Muscle layer of duodenum (tissue), 2 donors: Measurements from ENCODE around the gene FAM163A.
"Not testable (repeated sequence)": the region's sequence is repeated elsewhere in the genome, so short reads cannot be mapped to it uniquely, and the experiment has no call there.

Experiments
- H3K27ac ChIP-seq: one replicate; pipeline ENCODE4 v1.7.0; 2013; ENCODE audit warnings: mild to moderate bottlenecking, low read length
- H3K27me3 ChIP-seq: one replicate; pipeline ENCODE4 v1.7.0; 2013; ENCODE audit warnings: low read depth, mild to moderate bottlenecking, control low read depth, low read length
- H3K36me3 ChIP-seq, 2 donors: one replicate each; pipeline ENCODE4 v1.7.0; 2013; ENCODE audit warnings: low read length in 2 of 2, control low read depth in 1 of 2, mild to moderate bottlenecking in 1 of 2; ENCODE audit not compliant: insufficient read depth in 2 of 2, control insufficient read depth in 1 of 2
- H3K4me1 ChIP-seq, 2 donors: one replicate each; pipeline ENCODE4 v1.7.0; 2013; ENCODE audit warnings: low read length in 2 of 2, mild to moderate bottlenecking in 2 of 2, control low read depth in 1 of 2, moderate library complexity in 1 of 2; ENCODE audit not compliant: insufficient read depth in 2 of 2, control insufficient read depth in 1 of 2
- H3K4me3 ChIP-seq, 2 donors: one replicate each; pipeline ENCODE4 v1.7.0; 2013; ENCODE audit warnings: low read length in 2 of 2, low read depth in 1 of 2, mild to moderate bottlenecking in 1 of 2
- H3K9me3 ChIP-seq, 2 donors: one replicate each; pipeline ENCODE4 v1.7.0; 2013; ENCODE audit warnings: low read length in 2 of 2, control low read depth in 1 of 2, mild to moderate bottlenecking in 1 of 2; ENCODE audit not compliant: control insufficient read depth in 1 of 2
- donor health status: healthy.

Gene FAM163A

DNA sequence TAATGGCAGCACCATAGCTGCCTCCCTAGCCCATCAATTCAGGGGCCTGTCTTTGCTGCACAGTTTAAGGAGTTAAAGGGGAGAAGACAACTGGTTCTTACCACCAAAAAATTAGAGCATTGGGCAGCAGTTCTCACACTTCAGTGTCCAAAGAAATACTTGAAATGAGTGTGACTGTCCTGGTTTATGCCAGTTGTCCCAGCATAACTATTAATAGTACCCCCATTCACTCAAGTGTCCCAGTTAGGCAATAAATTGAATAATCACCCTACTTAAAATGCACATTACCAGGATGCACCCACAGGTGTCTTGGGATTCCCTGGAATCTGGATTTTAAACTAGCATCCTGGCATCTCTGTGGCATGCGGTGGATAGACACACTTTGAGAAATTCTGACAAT lies 51.1 kb downstream of the FAM163A start:
- no peaks in the 10 kb centered on the region for H3K4me1 ChIP-seq
- no peak overlapping the region for H3K27ac ChIP-seq
- no peaks in the 10 kb centered on the region for H3K9me3 ChIP-seq
- no peak overlapping the region for H3K4me3 ChIP-seq
- no peaks in the 10 kb centered on the region for H3K27me3 ChIP-seq
- no peaks in the 10 kb centered on the region for H3K36me3 ChIP-seq

DNA sequence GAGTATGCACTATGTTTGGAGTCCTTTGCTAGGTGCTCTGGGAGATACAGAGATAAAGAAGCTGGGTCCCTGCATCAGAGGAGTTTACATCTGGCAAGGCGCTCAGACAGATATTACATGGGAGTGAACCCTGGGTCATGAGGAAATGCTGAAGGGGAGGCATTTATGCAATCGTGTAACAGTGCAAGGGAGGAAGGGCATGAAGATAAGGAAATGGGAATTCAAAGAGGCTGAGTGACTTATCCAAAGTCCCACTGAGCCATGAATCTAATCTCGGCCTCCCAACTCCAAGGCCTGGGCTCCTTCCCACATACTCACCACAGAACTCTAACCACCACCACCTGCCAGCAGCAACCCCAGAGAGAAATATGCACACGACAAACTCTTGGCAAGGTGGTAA lies 51.6 kb downstream of the FAM163A start:
- Histone ChIP-seq H3K27ac (no peak overlapping the region), H3K4me1 (no peaks in the 10 kb centered on the region)

DNA sequence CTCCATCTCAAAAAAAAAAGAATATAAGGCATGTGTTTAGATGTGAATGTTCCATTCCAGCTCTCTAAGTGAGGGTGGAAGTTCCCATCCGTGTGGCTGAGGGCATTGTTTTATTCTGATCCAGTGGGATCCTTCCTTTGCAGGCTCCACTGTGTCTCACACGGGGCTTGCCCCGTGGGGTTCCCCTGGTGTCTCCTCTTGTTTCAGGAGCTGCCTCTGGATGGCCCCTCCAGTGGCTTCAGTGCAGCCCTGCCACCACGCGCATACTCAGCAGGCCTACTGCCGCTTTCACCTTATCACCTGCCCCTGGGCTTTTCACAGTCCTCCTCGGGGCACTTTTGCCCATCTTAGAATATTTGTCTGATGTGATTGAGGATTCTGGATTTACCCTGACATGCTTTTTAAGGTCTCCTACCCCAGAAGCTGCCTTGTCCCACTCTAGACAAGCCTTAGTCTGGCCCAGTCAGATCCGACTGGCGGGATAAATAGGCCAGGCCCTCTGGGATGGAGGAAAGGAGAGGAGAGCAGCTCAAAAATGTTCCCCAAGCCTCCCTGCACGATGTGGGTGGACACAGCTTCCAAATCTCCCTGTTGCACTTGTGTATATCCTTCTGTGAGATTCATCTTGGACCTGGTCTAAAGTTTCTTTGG lies 55.2 kb downstream of the FAM163A start:
- Histone ChIP-seq H3K27ac (no peak overlapping the region), H3K9me3 (no peaks in the 10 kb centered on the region), H3K36me3 (no peaks in the 10 kb centered on the region), H3K4me1 (no peaks in the 10 kb centered on the region), H3K27me3 (no peaks in the 10 kb centered on the region), H3K4me3 (no peak overlapping the region)

More for the DNA sequence above, 51.6 kb downstream of the FAM163A start:
- H3K4me3 ChIP-seq = no peak overlapping the region
- H3K9me3 ChIP-seq = no peaks in the 10 kb centered on the region
- H3K27me3 ChIP-seq = no peaks in the 10 kb centered on the region
- H3K36me3 ChIP-seq = no peaks in the 10 kb centered on the region

GRCh38 chr1:179798864-179799516 lies 55.9 kb downstream of the FAM163A start:
- no peak overlapping the region for H3K4me3 ChIP-seq
- no peak overlapping the region for H3K27ac ChIP-seq
- H3K27me3 ChIP-seq = no peaks in the 10 kb centered on the region
- no peaks in the 10 kb centered on the region for H3K4me1 ChIP-seq
- H3K9me3 ChIP-seq = no peaks in the 10 kb centered on the region
- H3K36me3 ChIP-seq = no peaks in the 10 kb centered on the region

DNA sequence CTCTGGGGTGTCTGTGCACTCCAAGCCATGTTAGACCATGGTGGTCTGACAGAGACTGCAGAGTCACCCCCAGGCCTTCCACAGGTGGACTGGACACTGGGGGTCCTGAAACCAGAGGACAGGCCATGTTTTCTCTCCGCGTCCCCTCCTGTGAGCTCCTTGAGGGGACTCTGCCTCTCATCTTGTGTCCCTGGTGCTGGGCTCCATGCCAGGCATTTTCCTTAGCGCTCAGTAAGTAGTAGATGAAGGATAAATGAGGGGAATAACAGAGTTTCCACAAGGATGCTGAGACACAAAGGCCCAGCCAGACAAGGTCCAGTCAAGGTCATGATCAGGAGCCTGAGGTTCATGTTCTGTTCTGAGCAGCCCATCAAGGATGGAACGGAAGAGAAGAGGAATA lies 57.4 kb downstream of the FAM163A start:
- H3K36me3 ChIP-seq = no peaks in the 10 kb centered on the region

GRCh38 chr1:179803104-179803503 lies 60.0 kb downstream of the FAM163A start:
- Histone ChIP-seq H3K4me3 (no peak overlapping the region), H3K27me3 (no peaks in the 10 kb centered on the region), H3K36me3 (no peaks in the 10 kb centered on the region), H3K27ac (no peak overlapping the region), H3K4me1 (no peaks in the 10 kb centered on the region), H3K9me3 (no peaks in the 10 kb centered on the region)

More for the DNA sequence above, 57.4 kb downstream of the FAM163A start:
- Histone ChIP-seq H3K27ac (no peak overlapping the region), H3K27me3 (no peaks in the 10 kb centered on the region), H3K4me1 (no peaks in the 10 kb centered on the region), H3K9me3 (no peaks in the 10 kb centered on the region), H3K4me3 (no peak overlapping the region)

GRCh38 chr1:179803918-179804317 lies 60.8 kb downstream of the FAM163A start:
- Histone ChIP-seq H3K4me1 (no peaks in the 10 kb centered on the region), H3K27ac (no peak overlapping the region), H3K27me3 (no peaks in the 10 kb centered on the region), H3K9me3 (no peaks in the 10 kb centered on the region), H3K36me3 (no peaks in the 10 kb centered on the region), H3K4me3 (no peak overlapping the region)

GRCh38 chr1:179804417-179804816 lies 61.3 kb downstream of the FAM163A start:
- H3K27ac ChIP-seq, H3K4me3 ChIP-seq, H3K27me3 ChIP-seq, H3K4me1 ChIP-seq, H3K9me3 ChIP-seq, H3K36me3 ChIP-seq: not testable (repeated sequence)

DNA sequence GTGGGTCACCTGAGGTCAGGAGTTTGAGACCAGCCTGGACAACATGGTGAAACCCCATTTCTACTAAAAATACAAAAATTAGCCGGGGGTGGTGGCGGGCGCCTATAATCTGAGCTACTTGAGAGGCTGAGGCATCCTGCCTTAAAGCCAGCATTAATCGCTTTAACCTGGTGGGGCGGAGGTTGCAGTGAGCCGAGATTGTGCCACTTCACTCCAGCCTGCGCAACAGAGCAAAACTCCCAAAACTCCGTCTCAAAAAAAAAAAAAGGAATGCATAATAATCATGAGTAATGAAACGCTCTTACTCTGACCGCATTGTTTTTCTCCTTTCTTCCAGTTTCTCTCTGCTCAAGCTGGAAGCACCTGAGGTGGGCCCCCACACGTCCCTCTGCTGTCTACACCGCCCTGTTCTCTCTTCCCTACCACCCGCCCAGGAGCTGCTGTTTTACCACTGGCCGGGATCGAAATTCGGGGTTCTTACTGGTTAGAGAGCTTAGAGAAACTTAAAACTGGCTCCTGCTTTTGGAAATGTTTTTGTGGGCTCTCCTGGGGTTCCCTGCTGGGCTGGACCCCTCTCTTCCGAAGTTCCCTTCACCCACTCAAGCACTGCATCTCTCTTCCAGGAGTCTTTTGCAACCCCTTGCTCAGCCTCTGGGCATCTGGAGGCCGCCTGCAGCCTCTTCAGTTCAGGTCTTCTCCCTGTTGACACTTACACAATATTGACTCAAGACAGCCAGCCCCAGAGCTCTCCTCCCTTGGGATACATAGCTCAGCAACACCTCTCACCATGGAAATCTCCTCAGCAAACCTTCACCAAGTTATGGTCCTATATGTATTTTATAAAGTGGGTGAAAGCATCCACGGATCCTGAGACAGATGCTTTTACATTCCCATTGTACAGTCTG lies 62.5 kb downstream of the FAM163A start:
- no peaks in the 10 kb centered on the region for H3K36me3 ChIP-seq
- H3K27ac ChIP-seq = no peak overlapping the region
- H3K4me3 ChIP-seq = no peak overlapping the region
- H3K4me1 ChIP-seq = peaks cover 0 to 5% of the 10 kb centered on the region in 2 donors
- H3K27me3 ChIP-seq = no peaks in the 10 kb centered on the region
- no peaks in the 10 kb centered on the region for H3K9me3 ChIP-seq

- H3K4me3 ChIP-seq = no peak overlapping the region
- peaks cover 0 to 5% of the 10 kb centered on the region in 2 donors for H3K4me1 ChIP-seq
- no peaks in the 10 kb centered on the region for H3K36me3 ChIP-seq
- H3K27ac ChIP-seq = no peak overlapping the region
- no peaks in the 10 kb centered on the region for H3K9me3 ChIP-seq
- no peaks in the 10 kb centered on the region for H3K27me3 ChIP-seq
Measured at GRCh38 chr1:179806333-179806732, 63.2 kb downstream of the FAM163A start.

DNA sequence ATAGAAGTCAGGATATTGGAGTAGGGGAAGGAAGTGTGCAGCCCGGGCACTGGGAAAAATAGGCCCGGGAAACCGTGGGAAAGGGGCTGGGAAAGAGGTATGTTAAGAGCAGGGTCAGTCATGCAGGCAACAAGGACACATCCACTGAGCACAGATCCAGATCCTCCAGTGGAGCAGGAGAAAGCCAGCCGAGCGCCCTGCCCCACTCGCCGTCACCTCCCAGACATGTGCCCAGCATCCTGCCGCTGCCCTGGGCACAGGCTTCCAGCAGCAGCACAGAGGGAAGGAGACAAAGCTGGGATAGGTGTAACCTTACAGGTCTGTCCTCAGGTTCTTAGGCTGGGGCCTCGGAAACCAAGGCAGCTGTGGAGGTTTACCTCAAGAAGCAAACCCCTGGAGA lies 64.2 kb downstream of the FAM163A start:
- Histone ChIP-seq H3K4me3 (no peak overlapping the region), H3K27me3 (no peaks in the 10 kb centered on the region), H3K36me3 (no peaks in the 10 kb centered on the region), H3K4me1 (peaks cover 0 to 5% of the 10 kb centered on the region in 2 donors), H3K9me3 (no peaks in the 10 kb centered on the region), H3K27ac (no peak overlapping the region)
